Measurements from ENCODE around the gene TMEM132D. TPM values are rescaled to one million over a fixed set of nuclear protein-coding genes. Genes with fewer than 3 reads are reported as not detected.
"Not testable (repeated sequence)": the region's sequence is repeated elsewhere in the genome, so short reads cannot be mapped to it uniquely, and the experiment has no call there.

Gene TMEM132D
- total and polyA plus RNA-seq, 4 experiments from 2014 or later = not detected

- Histone ChIP-seq H3K36me3 (ENCODE audit: insufficient read depth, low read length) (no peaks in the 10 kb centered on the region), H3K27me3 (ENCODE audit: insufficient read depth, low read length) (no peaks in the 10 kb centered on the region), H3K9me3 (ENCODE audit: control insufficient read depth in 1 of 2, low read length in 2 of 2) (no peaks in the 10 kb centered on the region), H3K4me1 (ENCODE audit: insufficient read depth, low read length) (no peaks in the 10 kb centered on the region), H3K27ac (ENCODE audit: low read depth, low read length) (no peak overlapping the region), H3K4me3 (ENCODE audit: low read length in 2 of 2) (no peak overlapping the region)
- H3K27me3 Mint-ChIP-seq = no peaks in the 10 kb centered on the region
- no peak for DNase-seq
- H3K4me1 Mint-ChIP-seq = no peaks in the 10 kb centered on the region
- CTCF ChIA-PET (ENCODE audit: partially characterized antibody) = no interaction called here
- POLR2A ChIA-PET (ENCODE audit: partially characterized antibody) = no interaction called here
- peaks cover 4 to 16% (median 7%) of the 10 kb centered on the region in 8 donors for H3K9me3 Mint-ChIP-seq
- H3K36me3 Mint-ChIP-seq = no peaks in the 10 kb centered on the region
- H3K4me3 Mint-ChIP-seq = no peak overlapping the region
- intact Hi-C loops (cut with micrococcal nuclease) = no loop called here
- H3K27ac Mint-ChIP-seq = no peak overlapping the region
Measured at GRCh38 chr12:129540249-129540648, 363.6 kb downstream of the TMEM132D start.

GRCh38 chr12:129538724-129539335 is 365.0 kb downstream of the TMEM132D start:
- intact Hi-C loops (cut with micrococcal nuclease); H3K36me3 ChIP-seq (ENCODE audit: insufficient read depth, low read length); CTCF ChIA-PET (ENCODE audit: partially characterized antibody); POLR2A ChIA-PET (ENCODE audit: partially characterized antibody); H3K27ac ChIP-seq (ENCODE audit: low read depth, low read length); H3K27me3 ChIP-seq (ENCODE audit: insufficient read depth, low read length); H3K27ac Mint-ChIP-seq; H3K4me3 ChIP-seq (ENCODE audit: low read length in 2 of 2); DNase-seq; H3K36me3 Mint-ChIP-seq; H3K27me3 Mint-ChIP-seq; H3K4me1 ChIP-seq (ENCODE audit: insufficient read depth, low read length); H3K4me3 Mint-ChIP-seq; H3K4me1 Mint-ChIP-seq; H3K9me3 ChIP-seq (ENCODE audit: control insufficient read depth in 1 of 2, low read length in 2 of 2): not testable (repeated sequence)
- H3K9me3 Mint-ChIP-seq = peaks cover 5 to 16% (median 8%) of the 10 kb centered on the region in 8 donors

- no peaks in the 10 kb centered on the region for H3K4me1 Mint-ChIP-seq
Measured at GRCh38 chr12:129538137-129538536, 365.7 kb downstream of the TMEM132D start.

GRCh38 chr12:129534966-129535750 is 368.7 kb downstream of the TMEM132D start:
- H3K4me1 ChIP-seq (ENCODE audit: insufficient read depth, low read length) = no peaks in the 10 kb centered on the region
- Mint-ChIP-seq H3K4me1 (no peaks in the 10 kb centered on the region), H3K27ac (no peak overlapping the region), H3K4me3 (no peak overlapping the region), H3K36me3 (no peaks in the 10 kb centered on the region), H3K9me3 (peaks cover 4 to 11% (median 6%) of the 10 kb centered on the region in 8 donors), H3K27me3 (peaks cover 0 to 1% of the 10 kb centered on the region in 2 donors)
- ChIA-PET CTCF (ENCODE audit: partially characterized antibody) (no interaction called here), POLR2A (ENCODE audit: partially characterized antibody) (no interaction called here)
- no peak for DNase-seq
- no peak overlapping the region for H3K27ac ChIP-seq (ENCODE audit: low read depth, low read length)
- no peaks in the 10 kb centered on the region for H3K27me3 ChIP-seq (ENCODE audit: insufficient read depth, low read length)
- intact Hi-C loops (cut with micrococcal nuclease) = no loop called here
- H3K4me3 ChIP-seq (ENCODE audit: low read length in 2 of 2) = no peak overlapping the region
- H3K9me3 ChIP-seq (ENCODE audit: control insufficient read depth in 1 of 2, low read length in 2 of 2) = no peaks in the 10 kb centered on the region
- no peaks in the 10 kb centered on the region for H3K36me3 ChIP-seq (ENCODE audit: insufficient read depth, low read length)

More at GRCh38 chr12:129538137-129538536, 365.7 kb downstream of the TMEM132D start:
- no peaks in the 10 kb centered on the region for H3K27me3 Mint-ChIP-seq
- H3K9me3 Mint-ChIP-seq = peaks cover 5 to 16% (median 8%) of the 10 kb centered on the region in 8 donors
- Histone ChIP-seq H3K36me3 (ENCODE audit: insufficient read depth, low read length) (no peaks in the 10 kb centered on the region), H3K27ac (ENCODE audit: low read depth, low read length) (no peak overlapping the region), H3K4me1 (ENCODE audit: insufficient read depth, low read length) (no peaks in the 10 kb centered on the region), H3K27me3 (ENCODE audit: insufficient read depth, low read length) (no peaks in the 10 kb centered on the region), H3K9me3 (ENCODE audit: control insufficient read depth in 1 of 2, low read length in 2 of 2) (no peaks in the 10 kb centered on the region), H3K4me3 (ENCODE audit: low read length in 2 of 2) (no peak overlapping the region)
- ChIA-PET CTCF (ENCODE audit: partially characterized antibody) (no interaction called here), POLR2A (ENCODE audit: partially characterized antibody) (no interaction called here)
- no peak overlapping the region for H3K4me3 Mint-ChIP-seq
- no peaks in the 10 kb centered on the region for H3K36me3 Mint-ChIP-seq
- no peak for DNase-seq
- H3K27ac Mint-ChIP-seq = no peak overlapping the region
- intact Hi-C loops (cut with micrococcal nuclease) = no loop called here

GRCh38 chr12:129532707-129533499 is 370.9 kb downstream of the TMEM132D start:
- Mint-ChIP-seq H3K9me3 (peaks cover 2 to 8% (median 4%) of the 10 kb centered on the region in 8 donors), H3K36me3 (no peaks in the 10 kb centered on the region), H3K4me3 (no peak overlapping the region), H3K27ac (no peak overlapping the region), H3K27me3 (peaks cover 0 to 1% of the 10 kb centered on the region in 2 donors), H3K4me1 (no peaks in the 10 kb centered on the region)
- ChIA-PET CTCF (ENCODE audit: partially characterized antibody) (no interaction called here), POLR2A (ENCODE audit: partially characterized antibody) (no interaction called here)
- no peak for DNase-seq
- Histone ChIP-seq H3K27ac (ENCODE audit: low read depth, low read length) (no peak overlapping the region), H3K9me3 (ENCODE audit: control insufficient read depth in 1 of 2, low read length in 2 of 2) (no peaks in the 10 kb centered on the region), H3K4me1 (ENCODE audit: insufficient read depth, low read length) (no peaks in the 10 kb centered on the region), H3K27me3 (ENCODE audit: insufficient read depth, low read length) (no peaks in the 10 kb centered on the region), H3K4me3 (ENCODE audit: low read length in 2 of 2) (no peak overlapping the region), H3K36me3 (ENCODE audit: insufficient read depth, low read length) (no peaks in the 10 kb centered on the region)
- intact Hi-C loops (cut with micrococcal nuclease) = no loop called here

- no peaks in the 10 kb centered on the region for H3K4me1 ChIP-seq (ENCODE audit: insufficient read depth, low read length)
- peaks cover 0 to 1% of the 10 kb centered on the region in 2 donors for H3K27me3 Mint-ChIP-seq
- no peak overlapping the region for H3K4me3 Mint-ChIP-seq
- intact Hi-C loops (cut with micrococcal nuclease) = no loop called here
- H3K36me3 ChIP-seq (ENCODE audit: insufficient read depth, low read length) = no peaks in the 10 kb centered on the region
- H3K9me3 Mint-ChIP-seq = peaks cover 0 to 9% (median 3%) of the 10 kb centered on the region in 8 donors
- POLR2A ChIA-PET (ENCODE audit: partially characterized antibody) = no interaction called here
- H3K27me3 ChIP-seq (ENCODE audit: insufficient read depth, low read length) = no peaks in the 10 kb centered on the region
- no peaks in the 10 kb centered on the region for H3K36me3 Mint-ChIP-seq
- H3K9me3 ChIP-seq (ENCODE audit: control insufficient read depth in 1 of 2, low read length in 2 of 2) = no peaks in the 10 kb centered on the region
- H3K27ac ChIP-seq (ENCODE audit: low read depth, low read length) = no peak overlapping the region
- CTCF ChIA-PET (ENCODE audit: partially characterized antibody) = no interaction called here
- no peak overlapping the region for H3K27ac Mint-ChIP-seq
- no peak for DNase-seq
- no peaks in the 10 kb centered on the region for H3K4me1 Mint-ChIP-seq
- H3K4me3 ChIP-seq (ENCODE audit: low read length in 2 of 2) = no peak overlapping the region
Measured at GRCh38 chr12:129532082-129532481, 371.7 kb downstream of the TMEM132D start.

- no peaks in the 10 kb centered on the region for H3K27me3 ChIP-seq (ENCODE audit: insufficient read depth, low read length)
- no peak overlapping the region for H3K27ac Mint-ChIP-seq
- H3K36me3 ChIP-seq (ENCODE audit: insufficient read depth, low read length) = no peaks in the 10 kb centered on the region
- no peak overlapping the region for H3K4me3 ChIP-seq (ENCODE audit: low read length in 2 of 2)
- ChIA-PET POLR2A (ENCODE audit: partially characterized antibody) (no interaction called here), CTCF (ENCODE audit: partially characterized antibody) (no interaction called here)
- H3K9me3 Mint-ChIP-seq = peaks cover 0 to 6% (median 1%) of the 10 kb centered on the region in 8 donors
- H3K36me3 Mint-ChIP-seq = no peaks in the 10 kb centered on the region
- no peak overlapping the region for H3K4me3 Mint-ChIP-seq
- H3K9me3 ChIP-seq (ENCODE audit: control insufficient read depth in 1 of 2, low read length in 2 of 2) = no peaks in the 10 kb centered on the region
- H3K27ac ChIP-seq (ENCODE audit: low read depth, low read length) = no peak overlapping the region
- intact Hi-C loops (cut with micrococcal nuclease) = no loop called here
- H3K4me1 ChIP-seq (ENCODE audit: insufficient read depth, low read length) = no peaks in the 10 kb centered on the region
- no peak for DNase-seq
- H3K27me3 Mint-ChIP-seq = peaks cover 0 to 1% of the 10 kb centered on the region in 2 donors
- no peaks in the 10 kb centered on the region for H3K4me1 Mint-ChIP-seq
Measured at GRCh38 chr12:129530984-129531383, 372.8 kb downstream of the TMEM132D start.

All from CD4-positive, alpha-beta memory T cell (primary cell).